Neural progenitor cell (in vitro differentiated cells): ENCODE data around the gene P2RX7. TPM values are rescaled to one million over a fixed set of nuclear protein-coding genes. Genes with fewer than 3 reads are reported as not detected.

ENCODE experiments used
- DNase-seq: peaks from one replicate; pipeline ENCODE4 v3.0.0-alpha.2; 2016; ENCODE audit warnings: low spot score
- H2AFZ ChIP-seq: fragments of 200-600 bp; sonication (generic); replicated peaks from 2 replicates; pipeline ENCODE4 v1.6.1; 2016; ENCODE audit warnings: antibody characterized with exemption
- H3F3A ChIP-seq: fragments of 200-600 bp; sonication (generic); 2 replicates; pipeline ENCODE4 v1.6.1; 2016; ENCODE audit warnings: antibody characterized with exemption, low read depth
- H3K27ac ChIP-seq: fragments of 200-600 bp; sonication (generic); 2 replicates; pipeline ENCODE4 v1.5.1; 2016; ENCODE audit warnings: mild to moderate bottlenecking
- H3K27me3 ChIP-seq: fragments of 200-600 bp; sonication (generic); 2 replicates; pipeline ENCODE4 v1.6.1; 2016; ENCODE audit warnings: mild to moderate bottlenecking, moderate library complexity
- H3K36me3 ChIP-seq: fragments of 200-600 bp; sonication (generic); 2 replicates; pipeline ENCODE4 v1.5.1; 2016
- H3K4me1 ChIP-seq: fragments of 200-600 bp; sonication (generic); 2 replicates; pipeline ENCODE4 v1.6.1; 2016; ENCODE audit warnings: mixed run types
- H3K4me2 ChIP-seq: fragments of 200-600 bp; sonication (generic); 2 replicates; pipeline ENCODE4 v1.6.1; 2016
- H3K4me3 ChIP-seq: fragments of 200-600 bp; sonication (generic); 2 replicates; pipeline ENCODE4 v1.5.1; 2016
- H3K79me2 ChIP-seq: fragments of 200-600 bp; sonication (generic); 2 replicates; pipeline ENCODE4 v1.6.1; 2016; ENCODE audit warnings: low read depth
- H3K9ac ChIP-seq: fragments of 200-600 bp; sonication (generic); 2 replicates; pipeline ENCODE4 v1.6.1; 2016
- H3K9me3 ChIP-seq: fragments of 200-600 bp; sonication (generic); 2 replicates; pipeline ENCODE4 v1.5.1; 2016; ENCODE audit warnings: low read depth
- H4K20me1 ChIP-seq: fragments of 200-600 bp; sonication (generic); 2 replicates; pipeline ENCODE4 v1.6.1; 2016; ENCODE audit warnings: low read depth
- H3K27ac Mint-ChIP-seq: 3 replicates; pipeline ENCODE4 v1.8.0; 2021; ENCODE audit warnings: mixed read lengths
- H3K27me3 Mint-ChIP-seq: 2 replicates; pipeline ENCODE4 v1.8.0; 2022; ENCODE audit warnings: low read depth, mild to moderate bottlenecking, inconsistent platforms, moderate library complexity, mixed read lengths; ENCODE audit not compliant: insufficient read depth
- H3K36me3 Mint-ChIP-seq: 3 replicates; pipeline ENCODE4 v1.8.0; 2021; ENCODE audit warnings: mixed read lengths
- H3K4me1 Mint-ChIP-seq: 3 replicates; pipeline ENCODE4 v1.8.0; 2021; ENCODE audit warnings: mixed read lengths
- H3K4me3 Mint-ChIP-seq: 3 replicates; pipeline ENCODE4 v1.8.0; 2021; ENCODE audit warnings: mild to moderate bottlenecking, moderate library complexity, mixed read lengths
- H3K9me3 Mint-ChIP-seq: 3 replicates; pipeline ENCODE4 v1.8.0; 2020; ENCODE audit warnings: mixed read lengths
- EZH2 ChIP-seq: fragments of 200-600 bp; sonication (generic); IDR thresholded peaks from 2 replicates; pipeline ENCODE4 v1.6.1; 2017; ENCODE audit warnings: antibody characterized with exemption, mild to moderate bottlenecking, moderate library complexity
- EZH2phosphoT487 ChIP-seq: fragments of 200-600 bp; sonication (generic); IDR thresholded peaks from 2 replicates; pipeline ENCODE4 v1.6.1; 2017; ENCODE audit warnings: antibody characterized with exemption
- total RNA-seq: library from RNA; depleted of rRNA; stranded (reverse); fragments of >200 nt; gene quantifications from 2 replicates; pipeline ENCODE4 v1.2.3, GENCODE V29; 2015; ENCODE audit warnings: low replicate concordance
- TF ChIP-seq, protein P1 (sequence below): fragments of 200-600 bp; sonication (generic); IDR thresholded peaks from 2 replicates; pipeline ENCODE4 v1.5.1; 2017; ENCODE audit warnings: antibody characterized with exemption, mild to moderate bottlenecking

The P2RX7 gene
- total RNA-seq, 1 donor from 2014 or later = 0.71 TPM

DNA sequence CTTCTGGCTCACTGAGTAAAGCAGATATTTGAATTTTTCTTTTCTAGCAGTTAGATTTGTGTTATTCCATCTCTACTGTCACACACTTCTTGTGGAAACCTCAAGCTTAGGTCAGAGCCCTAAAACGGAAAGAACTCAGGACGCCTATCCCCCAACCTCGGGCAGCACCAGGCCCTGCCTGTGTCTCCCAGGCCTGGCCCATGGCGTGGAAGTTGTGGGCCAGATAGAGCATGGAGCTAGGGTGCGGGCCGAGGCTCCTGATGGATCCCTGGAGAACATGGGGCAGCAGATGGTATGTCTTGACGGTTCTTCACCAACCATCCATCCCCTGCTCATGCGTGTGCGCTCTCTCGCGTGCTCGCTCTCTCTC is 97.8 kb downstream of the P2RX7 start:
- no peak overlapping the region for H3K4me3 ChIP-seq

DNA sequence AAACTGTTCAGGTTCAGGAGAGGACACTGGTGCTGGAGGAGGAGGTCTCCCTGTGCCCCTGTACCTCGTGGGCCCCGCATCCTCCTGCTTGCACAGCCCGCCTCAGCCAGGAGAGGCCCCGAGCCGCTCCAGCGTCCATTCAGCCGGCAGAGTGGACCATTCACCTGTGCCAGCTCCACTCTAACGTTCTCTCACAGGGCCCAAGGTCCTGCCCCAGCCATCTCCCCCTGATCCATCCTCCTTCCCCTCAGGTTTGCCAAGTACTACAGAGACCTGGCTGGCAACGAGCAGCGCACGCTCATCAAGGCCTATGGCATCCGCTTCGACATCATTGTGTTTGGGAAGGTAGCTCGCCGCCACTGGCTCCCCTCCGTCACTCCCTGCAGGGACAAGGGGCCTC is 99.5 kb downstream of the P2RX7 start:
- H3K27me3 ChIP-seq = no peaks in the 10 kb centered on the region
- H2AFZ ChIP-seq = no peak overlapping the region
- Mint-ChIP-seq H3K27ac (no peak overlapping the region), H3K4me1 (no peaks in the 10 kb centered on the region), H3K27me3 (peaks cover 2% of the 10 kb centered on the region), H3K9me3 (no peaks in the 10 kb centered on the region), H3K36me3 (peaks cover 5% of the 10 kb centered on the region), H3K4me3 (no peak overlapping the region)
- H3K4me1 ChIP-seq = no peaks in the 10 kb centered on the region
- H4K20me1 ChIP-seq = no peaks in the 10 kb centered on the region
- no peak for DNase-seq
- peaks cover 3% of the 10 kb centered on the region for H3F3A ChIP-seq
- H3K9ac ChIP-seq = no peak overlapping the region
- H3K4me3 ChIP-seq = no peak overlapping the region
- H3K27ac ChIP-seq = no peak overlapping the region
- no peaks in the 10 kb centered on the region for H3K36me3 ChIP-seq
- no peak overlapping the region for H3K4me2 ChIP-seq
- no peaks in the 10 kb centered on the region for H3K79me2 ChIP-seq
- TF ChIP-seq EZH2 = no peak
- TF ChIP-seq, protein P1, sequence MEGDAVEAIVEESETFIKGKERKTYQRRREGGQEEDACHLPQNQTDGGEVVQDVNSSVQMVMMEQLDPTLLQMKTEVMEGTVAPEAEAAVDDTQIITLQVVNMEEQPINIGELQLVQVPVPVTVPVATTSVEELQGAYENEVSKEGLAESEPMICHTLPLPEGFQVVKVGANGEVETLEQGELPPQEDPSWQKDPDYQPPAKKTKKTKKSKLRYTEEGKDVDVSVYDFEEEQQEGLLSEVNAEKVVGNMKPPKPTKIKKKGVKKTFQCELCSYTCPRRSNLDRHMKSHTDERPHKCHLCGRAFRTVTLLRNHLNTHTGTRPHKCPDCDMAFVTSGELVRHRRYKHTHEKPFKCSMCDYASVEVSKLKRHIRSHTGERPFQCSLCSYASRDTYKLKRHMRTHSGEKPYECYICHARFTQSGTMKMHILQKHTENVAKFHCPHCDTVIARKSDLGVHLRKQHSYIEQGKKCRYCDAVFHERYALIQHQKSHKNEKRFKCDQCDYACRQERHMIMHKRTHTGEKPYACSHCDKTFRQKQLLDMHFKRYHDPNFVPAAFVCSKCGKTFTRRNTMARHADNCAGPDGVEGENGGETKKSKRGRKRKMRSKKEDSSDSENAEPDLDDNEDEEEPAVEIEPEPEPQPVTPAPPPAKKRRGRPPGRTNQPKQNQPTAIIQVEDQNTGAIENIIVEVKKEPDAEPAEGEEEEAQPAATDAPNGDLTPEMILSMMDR = no peak
- no peak for TF ChIP-seq EZH2phosphoT487
- no peaks in the 10 kb centered on the region for H3K9me3 ChIP-seq

More for the DNA sequence above, 97.8 kb downstream of the P2RX7 start:
- Mint-ChIP-seq H3K27ac (no peak overlapping the region), H3K36me3 (peaks cover 5% of the 10 kb centered on the region), H3K9me3 (no peaks in the 10 kb centered on the region), H3K27me3 (peaks cover 2% of the 10 kb centered on the region), H3K4me1 (no peaks in the 10 kb centered on the region), H3K4me3 (no peak overlapping the region)
- no peaks in the 10 kb centered on the region for H3K4me1 ChIP-seq
- no peak overlapping the region for H3K4me2 ChIP-seq
- H2AFZ ChIP-seq = no peak overlapping the region
- DNase-seq = no peak
- H4K20me1 ChIP-seq = no peaks in the 10 kb centered on the region
- H3K79me2 ChIP-seq = no peaks in the 10 kb centered on the region
- H3K9ac ChIP-seq = no peak overlapping the region
- H3K9me3 ChIP-seq = no peaks in the 10 kb centered on the region
- H3K27me3 ChIP-seq = no peaks in the 10 kb centered on the region
- H3K27ac ChIP-seq = no peak overlapping the region
- H3K36me3 ChIP-seq = no peaks in the 10 kb centered on the region
- H3F3A ChIP-seq = peaks cover 3% of the 10 kb centered on the region
- TF ChIP-seq EZH2phosphoT487 = no peak

DNA sequence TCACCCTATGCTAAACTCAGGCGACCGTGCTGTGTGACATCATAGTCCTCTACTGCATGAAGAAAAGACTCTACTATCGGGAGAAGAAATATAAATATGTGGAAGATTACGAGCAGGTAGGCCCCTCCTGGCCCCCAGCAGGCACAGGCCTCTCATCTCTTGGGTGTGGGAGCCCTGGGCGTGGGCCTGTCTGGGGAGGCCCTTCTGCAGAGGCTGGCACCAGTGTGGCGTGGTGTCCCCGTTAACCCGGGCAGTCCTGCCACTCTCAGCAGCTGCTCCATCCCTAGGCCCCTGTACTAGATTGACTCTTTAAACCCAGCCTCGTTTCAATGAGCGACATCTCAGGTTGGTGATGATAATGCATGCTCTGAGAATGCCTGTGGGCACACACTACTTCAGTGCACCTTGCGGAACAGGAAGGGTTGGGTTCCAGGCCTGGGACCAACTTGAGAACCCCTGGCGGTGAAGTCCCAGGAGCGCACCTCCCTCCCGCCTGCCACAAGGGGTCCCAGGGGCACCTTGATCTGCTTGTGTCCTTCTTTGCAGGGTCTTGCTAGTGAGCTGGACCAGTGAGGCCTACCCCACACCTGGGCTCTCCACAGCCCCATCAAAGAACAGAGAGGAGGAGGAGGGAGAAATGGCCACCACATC is 100.4 kb downstream of the P2RX7 start:
- no peaks in the 10 kb centered on the region for H3K27me3 ChIP-seq
- H3K27ac ChIP-seq = peak overlapping the region; percentile 23
- no peak for DNase-seq
- no peaks in the 10 kb centered on the region for H3K36me3 ChIP-seq
- no peaks in the 10 kb centered on the region for H3K79me2 ChIP-seq
- no peaks in the 10 kb centered on the region for H3K9me3 ChIP-seq
- H2AFZ ChIP-seq = no peak overlapping the region
- no peak for TF ChIP-seq EZH2
- TF ChIP-seq, protein P1 = no peak
- no peak for TF ChIP-seq EZH2phosphoT487
- H3K9ac ChIP-seq = no peak overlapping the region
- no peak overlapping the region for H3K4me3 ChIP-seq
- Mint-ChIP-seq H3K27ac (no peak overlapping the region), H3K27me3 (peaks cover 2% of the 10 kb centered on the region), H3K4me1 (peaks cover 5% of the 10 kb centered on the region), H3K9me3 (no peaks in the 10 kb centered on the region), H3K4me3 (no peak overlapping the region), H3K36me3 (peaks cover 5% of the 10 kb centered on the region)
- no peaks in the 10 kb centered on the region for H4K20me1 ChIP-seq
- H3K4me2 ChIP-seq = no peak overlapping the region
- H3K4me1 ChIP-seq = peaks cover 3% of the 10 kb centered on the region
- H3F3A ChIP-seq = peaks cover 12% of the 10 kb centered on the region

DNA sequence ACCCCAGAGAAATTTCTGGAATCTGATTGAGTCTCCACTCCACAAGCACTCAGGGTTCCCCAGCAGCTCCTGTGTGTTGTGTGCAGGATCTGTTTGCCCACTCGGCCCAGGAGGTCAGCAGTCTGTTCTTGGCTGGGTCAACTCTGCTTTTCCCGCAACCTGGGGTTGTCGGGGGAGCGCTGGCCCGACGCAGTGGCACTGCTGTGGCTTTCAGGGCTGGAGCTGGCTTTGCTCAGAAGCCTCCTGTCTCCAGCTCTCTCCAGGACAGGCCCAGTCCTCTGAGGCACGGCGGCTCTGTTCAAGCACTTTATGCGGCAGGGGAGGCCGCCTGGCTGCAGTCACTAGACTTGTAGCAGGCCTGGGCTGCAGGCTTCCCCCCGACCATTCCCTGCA is 100.9 kb downstream of the P2RX7 start:
- H4K20me1 ChIP-seq = no peaks in the 10 kb centered on the region
- TF ChIP-seq, protein P1 = no peak
- TF ChIP-seq EZH2phosphoT487 (no peak), EZH2 (no peak)
- H3K4me1 Mint-ChIP-seq = peaks cover 7% of the 10 kb centered on the region
- no peak overlapping the region for H3K4me3 Mint-ChIP-seq
- no peak overlapping the region for H3K4me2 ChIP-seq
- no peak overlapping the region for H3K27ac Mint-ChIP-seq
- H3K4me1 ChIP-seq = peaks cover 8% of the 10 kb centered on the region
- no peaks in the 10 kb centered on the region for H3K27me3 ChIP-seq
- peaks cover under 1% of the 10 kb centered on the region for H3K27me3 Mint-ChIP-seq
- H3F3A ChIP-seq = peaks cover 17% of the 10 kb centered on the region
- H3K27ac ChIP-seq = peak overlapping the region; percentile 23
- no peaks in the 10 kb centered on the region for H3K79me2 ChIP-seq
- H3K9me3 ChIP-seq = no peaks in the 10 kb centered on the region
- H3K9ac ChIP-seq = no peak overlapping the region
- H3K9me3 Mint-ChIP-seq = no peaks in the 10 kb centered on the region
- H2AFZ ChIP-seq = no peak overlapping the region
- DNase-seq = no peak
- H3K36me3 Mint-ChIP-seq = peaks cover 5% of the 10 kb centered on the region
- H3K36me3 ChIP-seq = no peaks in the 10 kb centered on the region
- no peak overlapping the region for H3K4me3 ChIP-seq
